OCI-LY1 (cell line): ENCODE data around the gene FRRS1.

ENCODE experiments used
- CTCF ChIP-seq: fragments of 200-600 bp; sonication (generic), shearing (Covaris generic); IDR thresholded peaks from 2 replicates; pipeline ENCODE4 v1.5.1; 2017; ENCODE audit warnings: mild to moderate bottlenecking, antibody characterized with exemption, low read length, moderate library complexity, mixed read lengths
- EZH2 ChIP-seq: fragments of 200-600 bp; sonication (generic), shearing (Covaris generic); IDR thresholded peaks from 2 replicates; pipeline ENCODE4 v1.8.0; 2017; ENCODE audit warnings: borderline replicate concordance, mixed run types, mild to moderate bottlenecking, antibody characterized with exemption, low read length, moderate library complexity, mixed read lengths

GRCh38 chr1:99806882-99807281, 40.4 kb upstream of the FRRS1 start:
- no peak for TF ChIP-seq EZH2
- TF ChIP-seq CTCF = no peak
